ENCODE results near the gene PTPRC.

Gene PTPRC

GRCh38 chr1:198636391-198636790 lies 2.4 kb upstream of the PTPRC start:
- no peaks in the 10 kb centered on the region for H3K9me3 ChIP-seq (ENCODE audit: control insufficient read depth, low read length)
- H3K9ac ChIP-seq (ENCODE audit: low read length) = no peak overlapping the region
- H3K27me3 ChIP-seq (replicated peaks; ENCODE audit: control insufficient read depth, insufficient read depth, low read length) = no peaks in the 10 kb centered on the region
- H3K4me3 ChIP-seq (ENCODE audit: low read length) = no peak overlapping the region
- no peak for DNase-seq (ENCODE audit: low read depth)
- H3K36me3 ChIP-seq (ENCODE audit: control insufficient read depth, insufficient read depth, low read length, severe bottlenecking) = no peaks in the 10 kb centered on the region
- no peaks in the 10 kb centered on the region for H3K4me1 ChIP-seq (ENCODE audit: control insufficient read depth, insufficient read depth, low read length)

DNA sequence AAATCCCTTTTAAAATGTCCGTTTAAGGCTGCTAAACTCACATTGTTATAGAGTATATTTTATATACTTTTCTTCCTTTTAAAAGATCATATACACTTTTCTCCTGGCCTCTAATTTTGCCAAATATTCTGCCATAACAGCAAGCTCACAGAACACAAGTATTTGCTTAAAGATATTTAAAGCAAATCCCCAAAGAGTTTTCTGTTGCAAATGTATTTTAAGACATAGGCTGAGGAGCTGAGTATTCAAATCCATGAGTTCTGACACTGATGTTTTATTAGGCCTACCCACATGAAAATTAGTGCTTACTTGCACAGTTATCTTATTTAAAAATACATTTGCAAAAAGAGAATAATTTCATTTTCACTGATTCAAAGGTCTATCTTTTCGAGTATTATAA lies 1.7 kb upstream of the PTPRC start:
- Histone ChIP-seq H3K4me3 (ENCODE audit: low read length) (no peak overlapping the region), H3K9ac (ENCODE audit: low read length) (no peak overlapping the region), H3K27me3 (replicated peaks; ENCODE audit: control insufficient read depth, insufficient read depth, low read length) (no peaks in the 10 kb centered on the region), H3K4me1 (ENCODE audit: control insufficient read depth, insufficient read depth, low read length) (no peaks in the 10 kb centered on the region), H3K9me3 (ENCODE audit: control insufficient read depth, low read length) (no peaks in the 10 kb centered on the region), H3K36me3 (ENCODE audit: control insufficient read depth, insufficient read depth, low read length, severe bottlenecking) (no peaks in the 10 kb centered on the region)
- DNase-seq (ENCODE audit: low read depth) = no peak

GRCh38 chr1:198637916-198638437 lies 863 bp upstream of the PTPRC start:
- no peaks in the 10 kb centered on the region for H3K27me3 ChIP-seq (replicated peaks; ENCODE audit: control insufficient read depth, insufficient read depth, low read length)
- no peak overlapping the region for H3K9ac ChIP-seq (ENCODE audit: low read length)
- no peaks in the 10 kb centered on the region for H3K36me3 ChIP-seq (ENCODE audit: control insufficient read depth, insufficient read depth, low read length, severe bottlenecking)
- H3K4me3 ChIP-seq (ENCODE audit: low read length) = no peak overlapping the region
- no peaks in the 10 kb centered on the region for H3K9me3 ChIP-seq (ENCODE audit: control insufficient read depth, low read length)
- no peak for DNase-seq (ENCODE audit: low read depth)
- no peaks in the 10 kb centered on the region for H3K4me1 ChIP-seq (ENCODE audit: control insufficient read depth, insufficient read depth, low read length)

DNA sequence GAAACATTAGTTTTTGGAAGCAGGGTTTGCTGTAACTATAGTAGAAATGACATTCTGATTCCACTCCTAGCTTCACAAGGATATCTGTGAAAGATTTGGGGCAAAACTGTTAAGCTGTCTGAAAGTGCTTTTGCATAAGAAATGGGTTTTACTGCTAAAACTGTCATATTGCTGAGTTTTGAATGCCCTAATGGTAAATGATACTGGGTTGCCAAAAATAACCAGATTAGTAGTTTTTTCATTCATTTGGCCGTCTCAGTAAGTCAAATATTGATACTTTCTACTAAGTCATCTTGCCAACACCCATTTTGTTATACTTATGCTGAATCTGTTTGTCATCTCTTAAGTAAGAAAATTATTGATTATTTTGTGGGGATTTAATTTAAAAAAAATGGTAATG lies 399 bp upstream of the PTPRC start:
- Histone ChIP-seq H3K9ac (ENCODE audit: low read length) (no peak overlapping the region), H3K4me1 (ENCODE audit: control insufficient read depth, insufficient read depth, low read length) (no peaks in the 10 kb centered on the region), H3K36me3 (ENCODE audit: control insufficient read depth, insufficient read depth, low read length, severe bottlenecking) (no peaks in the 10 kb centered on the region), H3K9me3 (ENCODE audit: control insufficient read depth, low read length) (no peaks in the 10 kb centered on the region), H3K27me3 (replicated peaks; ENCODE audit: control insufficient read depth, insufficient read depth, low read length) (no peaks in the 10 kb centered on the region), H3K4me3 (ENCODE audit: low read length) (no peak overlapping the region)
- DNase-seq (ENCODE audit: low read depth) = no peak

GRCh38 chr1:198639671-198640143 lies 867 bp downstream of the PTPRC start:
- Histone ChIP-seq H3K4me3 (ENCODE audit: low read length) (no peak overlapping the region), H3K36me3 (ENCODE audit: control insufficient read depth, insufficient read depth, low read length, severe bottlenecking) (no peaks in the 10 kb centered on the region), H3K9ac (ENCODE audit: low read length) (no peak overlapping the region), H3K9me3 (ENCODE audit: control insufficient read depth, low read length) (no peaks in the 10 kb centered on the region), H3K27me3 (replicated peaks; ENCODE audit: control insufficient read depth, insufficient read depth, low read length) (no peaks in the 10 kb centered on the region), H3K4me1 (ENCODE audit: control insufficient read depth, insufficient read depth, low read length) (no peaks in the 10 kb centered on the region)
- DNase-seq (ENCODE audit: low read depth) = no peak

GRCh38 chr1:198640174-198640573 lies 1.3 kb downstream of the PTPRC start:
- no peaks in the 10 kb centered on the region for H3K36me3 ChIP-seq (ENCODE audit: control insufficient read depth, insufficient read depth, low read length, severe bottlenecking)
- no peak overlapping the region for H3K4me3 ChIP-seq (ENCODE audit: low read length)
- no peaks in the 10 kb centered on the region for H3K27me3 ChIP-seq (replicated peaks; ENCODE audit: control insufficient read depth, insufficient read depth, low read length)
- DNase-seq (ENCODE audit: low read depth) = no peak
- H3K4me1 ChIP-seq (ENCODE audit: control insufficient read depth, insufficient read depth, low read length) = no peaks in the 10 kb centered on the region
- no peaks in the 10 kb centered on the region for H3K9me3 ChIP-seq (ENCODE audit: control insufficient read depth, low read length)
- no peak overlapping the region for H3K9ac ChIP-seq (ENCODE audit: low read length)

- H3K27me3 ChIP-seq (replicated peaks; ENCODE audit: control insufficient read depth, insufficient read depth, low read length) = no peaks in the 10 kb centered on the region
- DNase-seq (ENCODE audit: low read depth) = no peak
- no peak overlapping the region for H3K4me3 ChIP-seq (ENCODE audit: low read length)
- no peak overlapping the region for H3K9ac ChIP-seq (ENCODE audit: low read length)
- no peaks in the 10 kb centered on the region for H3K9me3 ChIP-seq (ENCODE audit: control insufficient read depth, low read length)
- H3K4me1 ChIP-seq (ENCODE audit: control insufficient read depth, insufficient read depth, low read length) = no peaks in the 10 kb centered on the region
- H3K36me3 ChIP-seq (ENCODE audit: control insufficient read depth, insufficient read depth, low read length, severe bottlenecking) = no peaks in the 10 kb centered on the region
Measured at GRCh38 chr1:198641501-198641900, 2.7 kb downstream of the PTPRC start.

DNA sequence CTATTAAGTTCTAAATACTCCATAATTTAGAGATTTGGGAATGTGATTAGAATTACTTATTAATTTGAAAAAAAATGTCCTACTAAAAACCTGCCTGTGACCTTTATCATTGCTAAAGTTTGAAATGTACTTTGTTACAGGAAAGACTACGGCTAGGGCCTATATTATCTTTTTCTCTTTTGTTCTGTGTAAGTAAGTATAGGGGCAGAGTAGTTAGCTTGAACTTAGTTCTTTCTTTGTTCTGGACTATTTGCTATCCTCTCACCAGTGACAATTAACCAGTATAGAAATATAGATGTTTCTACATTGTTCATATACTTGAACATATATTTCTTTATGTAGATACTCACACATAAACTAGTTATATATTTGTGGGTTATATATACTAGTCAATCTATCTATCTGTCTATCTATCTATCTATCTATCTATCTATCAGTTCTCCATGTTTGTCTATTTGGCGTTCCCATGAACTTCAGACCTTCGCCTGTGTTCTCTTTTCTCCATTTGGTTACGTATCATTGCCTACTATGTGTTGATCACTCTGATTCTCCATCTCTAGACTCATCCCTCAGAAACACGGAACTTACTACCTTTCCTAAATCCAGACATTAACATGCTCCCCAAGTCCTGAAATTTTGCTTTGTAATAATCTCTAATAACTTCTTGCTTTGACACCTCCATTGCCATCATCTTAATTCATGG lies 3.3 kb downstream of the PTPRC start:
- no peaks in the 10 kb centered on the region for H3K27me3 ChIP-seq (replicated peaks; ENCODE audit: control insufficient read depth, insufficient read depth, low read length)
- H3K4me1 ChIP-seq (ENCODE audit: control insufficient read depth, insufficient read depth, low read length) = no peaks in the 10 kb centered on the region
- H3K9me3 ChIP-seq (ENCODE audit: control insufficient read depth, low read length) = no peaks in the 10 kb centered on the region
- H3K4me3 ChIP-seq (ENCODE audit: low read length) = no peak overlapping the region
- DNase-seq (ENCODE audit: low read depth) = no peak
- H3K9ac ChIP-seq (ENCODE audit: low read length) = no peak overlapping the region
- H3K36me3 ChIP-seq (ENCODE audit: control insufficient read depth, insufficient read depth, low read length, severe bottlenecking) = no peaks in the 10 kb centered on the region

- Histone ChIP-seq H3K9ac (ENCODE audit: low read length) (no peak overlapping the region), H3K4me3 (ENCODE audit: low read length) (no peak overlapping the region), H3K27me3 (replicated peaks; ENCODE audit: control insufficient read depth, insufficient read depth, low read length) (no peaks in the 10 kb centered on the region), H3K4me1 (ENCODE audit: control insufficient read depth, insufficient read depth, low read length) (no peaks in the 10 kb centered on the region), H3K36me3 (ENCODE audit: control insufficient read depth, insufficient read depth, low read length, severe bottlenecking) (no peaks in the 10 kb centered on the region), H3K9me3 (ENCODE audit: control insufficient read depth, low read length) (no peaks in the 10 kb centered on the region)
- DNase-seq (ENCODE audit: low read depth) = no peak
Measured at GRCh38 chr1:198642983-198643382, 4.1 kb downstream of the PTPRC start.

DNA sequence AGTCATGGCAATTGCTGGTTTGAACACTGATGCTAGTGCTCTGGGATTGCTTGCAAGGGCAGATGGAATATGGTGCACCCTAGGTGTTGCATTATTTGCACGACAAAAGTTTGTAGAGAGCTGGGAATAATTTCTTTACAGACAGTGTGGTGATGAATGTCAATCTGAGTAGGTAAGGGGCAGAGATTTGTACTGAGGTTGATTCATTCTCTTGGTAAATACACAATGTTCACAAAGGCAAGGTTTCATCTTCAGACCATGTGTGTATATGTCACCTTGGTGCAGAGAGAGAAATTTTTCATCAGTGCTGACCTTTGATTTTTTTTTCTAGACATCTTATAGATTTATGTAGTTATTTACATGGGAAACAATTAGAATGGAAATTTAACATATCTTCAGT lies 5.0 kb downstream of the PTPRC start:
- no peak overlapping the region for H3K4me3 ChIP-seq (ENCODE audit: low read length)
- H3K4me1 ChIP-seq (ENCODE audit: control insufficient read depth, insufficient read depth, low read length) = no peaks in the 10 kb centered on the region
- H3K27me3 ChIP-seq (replicated peaks; ENCODE audit: control insufficient read depth, insufficient read depth, low read length) = no peaks in the 10 kb centered on the region
- H3K9ac ChIP-seq (ENCODE audit: low read length) = no peak overlapping the region
- no peaks in the 10 kb centered on the region for H3K9me3 ChIP-seq (ENCODE audit: control insufficient read depth, low read length)
- H3K36me3 ChIP-seq (ENCODE audit: control insufficient read depth, insufficient read depth, low read length, severe bottlenecking) = no peaks in the 10 kb centered on the region
- no peak for DNase-seq (ENCODE audit: low read depth)

DNA sequence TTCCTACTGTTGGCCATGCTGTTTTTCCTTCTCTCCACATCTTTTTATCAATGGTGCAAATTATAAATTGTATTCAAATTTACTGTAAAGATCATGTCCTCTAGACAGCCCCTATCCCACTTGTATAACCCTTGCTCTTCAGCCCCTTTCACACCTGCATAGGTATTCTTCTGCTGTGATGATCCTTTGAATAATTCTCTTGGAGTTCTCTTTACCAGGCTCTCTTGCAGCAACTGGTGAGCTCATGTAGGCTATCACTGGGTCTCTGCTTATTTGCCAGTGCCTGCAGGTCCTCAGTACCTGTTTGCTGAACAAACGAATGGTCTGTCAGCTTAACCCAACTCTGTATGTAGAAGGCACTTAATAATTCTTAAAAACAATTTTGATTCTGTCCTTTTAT lies 8.2 kb downstream of the PTPRC start:
- Histone ChIP-seq H3K9ac (ENCODE audit: low read length) (no peak overlapping the region), H3K4me1 (ENCODE audit: control insufficient read depth, insufficient read depth, low read length) (no peaks in the 10 kb centered on the region), H3K36me3 (ENCODE audit: control insufficient read depth, insufficient read depth, low read length, severe bottlenecking) (no peaks in the 10 kb centered on the region), H3K27me3 (replicated peaks; ENCODE audit: control insufficient read depth, insufficient read depth, low read length) (no peaks in the 10 kb centered on the region), H3K4me3 (ENCODE audit: low read length) (no peak overlapping the region), H3K9me3 (ENCODE audit: control insufficient read depth, low read length) (no peaks in the 10 kb centered on the region)
- no peak for DNase-seq (ENCODE audit: low read depth)

- Histone ChIP-seq H3K4me3 (ENCODE audit: low read length) (no peak overlapping the region), H3K27me3 (replicated peaks; ENCODE audit: control insufficient read depth, insufficient read depth, low read length) (no peaks in the 10 kb centered on the region), H3K9me3 (ENCODE audit: control insufficient read depth, low read length) (no peaks in the 10 kb centered on the region), H3K9ac (ENCODE audit: low read length) (no peak overlapping the region), H3K4me1 (ENCODE audit: control insufficient read depth, insufficient read depth, low read length) (no peaks in the 10 kb centered on the region), H3K36me3 (ENCODE audit: control insufficient read depth, insufficient read depth, low read length, severe bottlenecking) (no peaks in the 10 kb centered on the region)
- DNase-seq (ENCODE audit: low read depth) = no peak
Measured at GRCh38 chr1:198648592-198648991, 9.8 kb downstream of the PTPRC start.

All from adipocyte (in vitro differentiated cells).